KMS-11 (cell line): ENCODE results near the gene LRRC15.

ENCODE experiments used
- H2AFZ ChIP-seq: fragments of 200-600 bp; sonication (generic); 2 replicates; pipeline ENCODE4 v1.6.1; 2016; ENCODE audit warnings: antibody characterized with exemption, mixed run types, low read depth
- H3K27ac ChIP-seq: fragments of 200-600 bp; sonication (generic); 2 replicates; pipeline ENCODE4 v1.6.1; 2016; ENCODE audit warnings: mild to moderate bottlenecking, mixed run types
- H3K27me3 ChIP-seq: fragments of 200-600 bp; sonication (generic); 2 replicates; pipeline ENCODE4 v1.6.1; 2017; ENCODE audit warnings: mild to moderate bottlenecking, low read depth, mixed run types, moderate library complexity; ENCODE audit not compliant: insufficient read depth
- H3K36me3 ChIP-seq: fragments of 200-600 bp; sonication (generic); 2 replicates; pipeline ENCODE4 v1.6.1; 2017; ENCODE audit warnings: mild to moderate bottlenecking, mixed run types; ENCODE audit not compliant: insufficient read depth
- H3K4me1 ChIP-seq: fragments of 200-600 bp; sonication (generic); 2 replicates; pipeline ENCODE4 v1.6.1; 2016; ENCODE audit warnings: mild to moderate bottlenecking, low read depth, mixed run types; ENCODE audit not compliant: poor library complexity, severe bottlenecking
- H3K4me2 ChIP-seq: fragments of 200-600 bp; sonication (generic); 2 replicates; pipeline ENCODE4 v1.7.0; 2016; ENCODE audit warnings: mild to moderate bottlenecking, mixed run types
- H3K4me3 ChIP-seq: fragments of 200-600 bp; sonication (generic); IDR thresholded peaks from 2 replicates; pipeline ENCODE4 v1.6.1; 2017; ENCODE audit warnings: low read depth, low read length, mixed read lengths; ENCODE audit not compliant: insufficient read depth
- H3K79me2 ChIP-seq: fragments of 200-600 bp; sonication (generic); 2 replicates; pipeline ENCODE4 v1.6.1; 2016; ENCODE audit warnings: low read depth, mixed run types; ENCODE audit not compliant: insufficient read depth
- H3K9ac ChIP-seq: fragments of 200-600 bp; sonication (generic); 2 replicates; pipeline ENCODE4 v1.6.1; 2016; ENCODE audit warnings: mild to moderate bottlenecking, mixed run types
- H4K20me1 ChIP-seq: fragments of 200-600 bp; sonication (generic); 2 replicates; pipeline ENCODE4 v1.6.1; 2016; ENCODE audit warnings: mild to moderate bottlenecking, mixed run types; ENCODE audit not compliant: insufficient read depth
- CTCF ChIP-seq: fragments of 200-600 bp; sonication (generic); conservative IDR thresholded peaks from 2 replicates; pipeline ENCODE4 v1.6.1; 2017; ENCODE audit warnings: low read depth, mild to moderate bottlenecking, antibody characterized with exemption, low read length, moderate library complexity, mixed read lengths

Gene LRRC15

GRCh38 chr3:194342861-194343560 is 26.5 kb downstream of the LRRC15 start:
- no peak overlapping the region for H3K27ac ChIP-seq
- H3K79me2 ChIP-seq = no peaks in the 10 kb centered on the region
- no peaks in the 10 kb centered on the region for H4K20me1 ChIP-seq
- no peak overlapping the region for H3K4me2 ChIP-seq
- no peak overlapping the region for H3K9ac ChIP-seq
- TF ChIP-seq CTCF = no peak
- H3K4me1 ChIP-seq = no peaks in the 10 kb centered on the region
- H3K36me3 ChIP-seq = no peaks in the 10 kb centered on the region
- H3K27me3 ChIP-seq = no peaks in the 10 kb centered on the region
- no peak overlapping the region for H2AFZ ChIP-seq
- no peak overlapping the region for H3K4me3 ChIP-seq

GRCh38 chr3:194340757-194341400 is 28.7 kb downstream of the LRRC15 start:
- H3K27me3 ChIP-seq = no peaks in the 10 kb centered on the region
- H3K4me3 ChIP-seq = no peak overlapping the region
- H3K36me3 ChIP-seq = no peaks in the 10 kb centered on the region
- H2AFZ ChIP-seq = no peak overlapping the region
- H3K27ac ChIP-seq = no peak overlapping the region
- no peak overlapping the region for H3K9ac ChIP-seq
- H4K20me1 ChIP-seq = no peaks in the 10 kb centered on the region
- no peaks in the 10 kb centered on the region for H3K4me1 ChIP-seq
- H3K4me2 ChIP-seq = no peak overlapping the region
- no peaks in the 10 kb centered on the region for H3K79me2 ChIP-seq
- TF ChIP-seq CTCF = no peak

- Histone ChIP-seq H3K27ac (no peak overlapping the region), H3K4me3 (no peak overlapping the region), H3K27me3 (no peaks in the 10 kb centered on the region), H4K20me1 (no peaks in the 10 kb centered on the region), H3K4me2 (no peak overlapping the region), H3K9ac (no peak overlapping the region), H3K36me3 (no peaks in the 10 kb centered on the region), H2AFZ (no peak overlapping the region), H3K4me1 (no peaks in the 10 kb centered on the region), H3K79me2 (no peaks in the 10 kb centered on the region)
- TF ChIP-seq CTCF = no peak
Measured at GRCh38 chr3:194339840-194340239, 29.7 kb downstream of the LRRC15 start.

GRCh38 chr3:194339356-194339755 is 30.2 kb downstream of the LRRC15 start:
- Histone ChIP-seq H3K9ac (no peak overlapping the region), H3K4me3 (no peak overlapping the region), H3K4me2 (no peak overlapping the region)

More at GRCh38 chr3:194339356-194339755, 30.2 kb downstream of the LRRC15 start:
- no peak for TF ChIP-seq CTCF
- H2AFZ ChIP-seq = no peak overlapping the region
- H3K27ac ChIP-seq = no peak overlapping the region
- no peaks in the 10 kb centered on the region for H3K79me2 ChIP-seq
- H3K4me1 ChIP-seq = no peaks in the 10 kb centered on the region
- no peaks in the 10 kb centered on the region for H3K27me3 ChIP-seq
- H3K36me3 ChIP-seq = no peaks in the 10 kb centered on the region
- H4K20me1 ChIP-seq = no peaks in the 10 kb centered on the region
